ENCODE results near the gene TMUB1. TPM values are rescaled to one million over a fixed set of nuclear protein-coding genes. Genes with fewer than 3 reads are reported as not detected.

TMUB1 gene
- total RNA-seq, 1 experiment from 2014 or later = 45.4 TPM

GRCh38 chr7:151110941-151111645 lies 27.8 kb upstream of the TMUB1 start:
- Histone ChIP-seq H2BK20ac (ENCODE audit: low read depth, low read length, poor library complexity, severe bottlenecking) (no peak overlapping the region), H3K14ac (ENCODE audit: insufficient read depth, low read length) (no peak overlapping the region), H3K79me1 (ENCODE audit: insufficient read depth, low read depth, low read length, poor library complexity, severe bottlenecking) (peaks cover 3% of the 10 kb centered on the region), H3K4ac (ENCODE audit: low read depth, low read length) (no peak overlapping the region), H4K5ac (ENCODE audit: insufficient read length, low read depth, low read length) (no peak overlapping the region), H4K8ac (replicated peaks; ENCODE audit: insufficient read length, low read depth, low read length) (no peak overlapping the region), H4K91ac (ENCODE audit: insufficient read length, low read depth, low read length) (no peak overlapping the region), H3T11ph (ENCODE audit: low read length) (no peak overlapping the region), H3K4me2 (ENCODE audit: insufficient read depth, insufficient read length, low read length) (no peak overlapping the region), H3K9me3 (ENCODE audit: control insufficient read depth, low read depth, low read length) (no peaks in the 10 kb centered on the region), H3K23me2 (ENCODE audit: insufficient read length, low read depth, low read length, poor library complexity, severe bottlenecking) (no peaks in the 10 kb centered on the region), H3K23ac (ENCODE audit: insufficient read length, low read depth, low read length) (no peak overlapping the region), H2AFZ (ENCODE audit: low read length) (no peak overlapping the region), H2AK5ac (ENCODE audit: insufficient read length, low read length) (no peak overlapping the region), H3K18ac (ENCODE audit: insufficient read length, low read depth, low read length) (no peak overlapping the region), H2BK12ac (ENCODE audit: insufficient read length, low read depth, low read length) (no peak overlapping the region), H3K9ac (ENCODE audit: extremely low read depth, insufficient read length, low read length) (no peak overlapping the region), H4K20me1 (ENCODE audit: control insufficient read depth, insufficient read depth, insufficient read length) (peaks cover under 1% of the 10 kb centered on the region), H3K27me3 (ENCODE audit: insufficient read depth, low read length) (no peaks in the 10 kb centered on the region), H3K27ac (ENCODE audit: insufficient read length, low read depth, low read length) (no peak overlapping the region), H2BK15ac (ENCODE audit: low read depth, low read length) (no peak overlapping the region), H3K56ac (ENCODE audit: insufficient read length, low read depth, low read length) (no peak overlapping the region), H2BK120ac (ENCODE audit: low read depth, low read length, poor library complexity, severe bottlenecking) (no peak overlapping the region), H3K79me2 (ENCODE audit: insufficient read depth, low read length) (peaks cover 4% of the 10 kb centered on the region; the same call in 1 of the 2 replicates), H3K4me1 (ENCODE audit: insufficient read depth, low read length) (peaks cover 7% of the 10 kb centered on the region; the same call in 1 of the 2 replicates), H2BK5ac (ENCODE audit: insufficient read length, low read length) (no peak overlapping the region)
- Mint-ChIP-seq H3K9me3 (no peaks in the 10 kb centered on the region), H3K27ac (peak overlapping the region in 2 of 3 experiments; percentile 87 to 91; a peak in 4 of 7 replicates), H3K4me3 (no peak overlapping the region), H3K27me3 (ENCODE audit: low read depth) (peaks cover 4% of the 10 kb centered on the region), H3K36me3 (ENCODE audit: insufficient read depth in 1 of 3, low read depth in 3 of 3) (peaks cover 0 to 2% (median 2%) of the 10 kb centered on the region in 3 experiments; a peak in 3 of 7 replicates), H3K4me1 (peaks cover 28 to 33% of the 10 kb centered on the region in 2 experiments)
- WGBS (ENCODE audit: extremely low coverage, insufficient read length, low lambda C conversion rate) = no CpG with 5 or more reads among the region's 20 CpGs
- TF ChIP-seq CTCF (conservative IDR thresholded peaks at IDR 0.05) = peak; percentile 93
- peak; percentile 86 for DNase-seq

All from H9 (cell line).